ENCODE data around the gene CFAP77. TPM values are rescaled to one million over a fixed set of nuclear protein-coding genes. Genes with fewer than 3 reads are reported as not detected.
A peak's percentile ranks its signal among the peaks of the same experiment; 100 is the strongest.
"Not testable (repeated sequence)": the region's sequence is repeated elsewhere in the genome, so short reads cannot be mapped to it uniquely, and the experiment has no call there.

The CFAP77 gene
- total and polyA plus RNA-seq, 4 donors, result 4.9 to 12.8 (median 6.2) TPM

- no peak for ATAC-seq (ENCODE audit: insufficient read depth, low FRiP score)
Measured at GRCh38 chr9:132370592-132370991, 39.4 kb upstream of the CFAP77 start.

GRCh38 chr9:132372177-132373095, 37.6 kb upstream of the CFAP77 start:
- peaks cover 0 to 2% (median 0%) of the 10 kb centered on the region in 4 donors for H3K9me3 ChIP-seq (ENCODE audit: control insufficient read depth in 4 of 4, insufficient read depth in 3 of 4, low read length in 3 of 4)
- TF ChIP-seq CTCF (IDR thresholded peaks at IDR 0.05; ENCODE audit: control extremely low read depth, extremely low read depth), result no peak
- peak overlapping the region; percentile 54 to 82 for H3K27ac ChIP-seq (ENCODE audit: low read depth in 1 of 2, low read length in 1 of 2)
- peaks cover 10 to 22% (median 17%) of the 10 kb centered on the region in 4 donors for H3K36me3 ChIP-seq (ENCODE audit: control insufficient read depth in 4 of 4, insufficient read depth in 4 of 4, low read length in 4 of 4)
- no peaks in the 10 kb centered on the region for H3K27me3 ChIP-seq (ENCODE audit: control insufficient read depth in 3 of 3, insufficient read depth in 3 of 3, low read length in 2 of 3)
- no peak overlapping the region for H3K4me3 ChIP-seq
- DNase-seq, result peak; percentile 19 to 74 (median 51)
- 43 to 49% methylated on average over 14 of the region's 14 CpGs for WGBS, 2 donors
- ATAC-seq (ENCODE audit: insufficient read depth, low FRiP score), result peak; percentile 74
- peaks cover 0 to 5% (median 0%) of the 10 kb centered on the region in 5 donors for H3K4me1 ChIP-seq (ENCODE audit: control insufficient read depth in 5 of 5, insufficient read depth in 5 of 5, low read length in 5 of 5)
- H3K9ac ChIP-seq (ENCODE audit: insufficient read depth in 1 of 2, low read length in 2 of 2), result no peak overlapping the region

More at GRCh38 chr9:132370592-132370991, 39.4 kb upstream of the CFAP77 start:
- Histone ChIP-seq H3K36me3 (ENCODE audit: control insufficient read depth in 4 of 4, insufficient read depth in 4 of 4, low read length in 4 of 4) (peaks cover under 1 to 5% (median 3%) of the 10 kb centered on the region in 4 donors), H3K27ac (ENCODE audit: low read depth in 1 of 2, low read length in 1 of 2) (no peak overlapping the region), H3K4me1 (ENCODE audit: control insufficient read depth in 5 of 5, insufficient read depth in 5 of 5, low read length in 5 of 5) (peaks cover 0 to 5% (median 0%) of the 10 kb centered on the region in 5 donors), H3K4me3 (no peak overlapping the region), H3K9ac (ENCODE audit: insufficient read depth in 1 of 2, low read length in 2 of 2) (no peak overlapping the region), H3K9me3 (ENCODE audit: control insufficient read depth in 4 of 4, insufficient read depth in 3 of 4, low read length in 3 of 4) (no peaks in the 10 kb centered on the region), H3K27me3 (ENCODE audit: control insufficient read depth in 3 of 3, insufficient read depth in 3 of 3, low read length in 2 of 3) (no peaks in the 10 kb centered on the region)
- WGBS, 2 donors, result 82 to 87% methylated on average over 4 of the region's 4 CpGs
- DNase-seq, result no peak
- TF ChIP-seq CTCF (IDR thresholded peaks at IDR 0.05; ENCODE audit: control extremely low read depth, extremely low read depth), result no peak

GRCh38 chr9:132377769-132378168, 32.2 kb upstream of the CFAP77 start:
- peaks cover 15 to 49% (median 34%) of the 10 kb centered on the region in 4 donors for H3K36me3 ChIP-seq (ENCODE audit: control insufficient read depth in 4 of 4, insufficient read depth in 4 of 4, low read length in 4 of 4)
- not testable (repeated sequence) for H3K9ac ChIP-seq (ENCODE audit: insufficient read depth in 1 of 2, low read length in 2 of 2); H3K27me3 ChIP-seq (ENCODE audit: control insufficient read depth in 3 of 3, insufficient read depth in 3 of 3, low read length in 2 of 3); DNase-seq; H3K4me3 ChIP-seq; H3K4me1 ChIP-seq (ENCODE audit: control insufficient read depth in 5 of 5, insufficient read depth in 5 of 5, low read length in 5 of 5); ATAC-seq (ENCODE audit: insufficient read depth, low FRiP score); H3K9me3 ChIP-seq (ENCODE audit: control insufficient read depth in 4 of 4, insufficient read depth in 3 of 4, low read length in 3 of 4); H3K27ac ChIP-seq (ENCODE audit: low read depth in 1 of 2, low read length in 1 of 2)
- 97 to 98% methylated on average over 2 of the region's 2 CpGs for WGBS, 2 donors

- not testable (repeated sequence) for DNase-seq
Measured at GRCh38 chr9:132378416-132378815, 31.6 kb upstream of the CFAP77 start.

More at GRCh38 chr9:132378416-132378815, 31.6 kb upstream of the CFAP77 start:
- H3K27ac ChIP-seq (ENCODE audit: low read depth in 1 of 2, low read length in 1 of 2); H3K9ac ChIP-seq (ENCODE audit: insufficient read depth in 1 of 2, low read length in 2 of 2); H3K9me3 ChIP-seq (ENCODE audit: control insufficient read depth in 4 of 4, insufficient read depth in 3 of 4, low read length in 3 of 4); H3K4me1 ChIP-seq (ENCODE audit: control insufficient read depth in 5 of 5, insufficient read depth in 5 of 5, low read length in 5 of 5); H3K27me3 ChIP-seq (ENCODE audit: control insufficient read depth in 3 of 3, insufficient read depth in 3 of 3, low read length in 2 of 3); H3K4me3 ChIP-seq; ATAC-seq (ENCODE audit: insufficient read depth, low FRiP score): not testable (repeated sequence)
- WGBS, 2 donors, result 92 to 96% methylated on average over 3 of the region's 3 CpGs
- H3K36me3 ChIP-seq (ENCODE audit: control insufficient read depth in 4 of 4, insufficient read depth in 4 of 4, low read length in 4 of 4), result peaks cover 15 to 50% (median 35%) of the 10 kb centered on the region in 4 donors

Measured in lung (tissue), 12 donors.